HG03095 (cell line): ENCODE measurements around the gene USP21.

ENCODE experiments used
- ATAC-seq: cut with Tn5 transposase; IDR thresholded peaks from one replicate; pipeline ENCODE4 v1.9.1; 2021; ENCODE audit warnings: moderate library complexity; ENCODE audit not compliant: unreplicated experiment

USP21 gene

GRCh38 chr1:161133220-161133740, 26.0 kb upstream of the USP21 start:
- ATAC-seq: peak; percentile 10

GRCh38 chr1:161137881-161138280, 21.4 kb upstream of the USP21 start:
- ATAC-seq: no peak

GRCh38 chr1:161138431-161138830, 20.9 kb upstream of the USP21 start:
- no peak for ATAC-seq

GRCh38 chr1:161139766-161140165, 19.5 kb upstream of the USP21 start:
- no peak for ATAC-seq

GRCh38 chr1:161140755-161141400, 18.4 kb upstream of the USP21 start:
- ATAC-seq: no peak

- no peak for ATAC-seq
Measured at GRCh38 chr1:161145832-161146231, 13.5 kb upstream of the USP21 start.

GRCh38 chr1:161153176-161153575, 6.1 kb upstream of the USP21 start:
- no peak for ATAC-seq

GRCh38 chr1:161153682-161154337, 5.5 kb upstream of the USP21 start, which contains the start of gene UFC1:
Gene UFC1 (plus strand): TSS chr1:161153978. CDS start chr1:161153998, 20 bp downstream.
- ATAC-seq: peak; percentile 68

GRCh38 chr1:161157867-161158266, 1.4 kb upstream of the USP21 start:
- ATAC-seq: no peak

- no peak for ATAC-seq
Measured at GRCh38 chr1:161158316-161159010, 837 bp upstream of the USP21 start.

- no peak for ATAC-seq
Measured at GRCh38 chr1:161159913-161160243, 578 bp downstream of the USP21 start.

GRCh38 chr1:161160671-161161145, 1.4 kb downstream of the USP21 start:
- ATAC-seq: no peak

- no peak for ATAC-seq
Measured at GRCh38 chr1:161161652-161162051, 2.4 kb downstream of the USP21 start.

- no peak for ATAC-seq
Measured at GRCh38 chr1:161162052-161162451, 2.8 kb downstream of the USP21 start.

GRCh38 chr1:161162806-161163205, 3.5 kb downstream of the USP21 start:
- no peak for ATAC-seq

- ATAC-seq: no peak
Measured at GRCh38 chr1:161163793-161164192, 4.5 kb downstream of the USP21 start.

- ATAC-seq: no peak
Measured at GRCh38 chr1:161164901-161165610, 5.8 kb downstream of the USP21 start.

- ATAC-seq: peak; percentile 87
Measured at GRCh38 chr1:161165742-161166668, 6.7 kb downstream of the USP21 start, which contains the start of gene PPOX. Gene PPOX (plus strand): TSS chr1:161166426. CDS start chr1:161166848, 422 bp downstream.

- peak; percentile 0 for ATAC-seq
Measured at GRCh38 chr1:161166669-161167548, 7.6 kb downstream of the USP21 start.
